Esophagus muscularis mucosa (tissue), 4 donors: ENCODE results near the gene ARHGEF7.

Experiments used
- EP300 ChIP-seq: sonication (generic); formaldehyde crosslinking; IDR thresholded peaks from one replicate; pipeline ENCODE4 v1.6.1; 2017; ENCODE audit warnings: antibody characterized with exemption
- POLR2A ChIP-seq: fragments of 450-650 bp; IDR thresholded peaks from one replicate; pipeline ENCODE4 v1.6.1; 2017; ENCODE audit warnings: antibody characterized with exemption, moderate library complexity, mild to moderate bottlenecking, low read depth
- POLR2AphosphoS5 ChIP-seq, 2 donors: sonication (generic); formaldehyde crosslinking; IDR thresholded peaks; one replicate each; pipeline ENCODE4 v1.6.1; 2017; ENCODE audit warnings: antibody characterized with exemption in 2 of 2
- TF ChIP-seq, protein P1 (sequence below), 3 experiments: fragments of 200-600 bp in 2 of 3; fragments of 450-650 bp in 1 of 3; sonication (generic) in 2 of 3; IDR thresholded peaks; one replicate each; pipeline ENCODE4 v1.5.1; 2017 to 2019; ENCODE audit warnings: antibody characterized with exemption in 3 of 3, mild to moderate bottlenecking in 2 of 3, moderate library complexity in 1 of 3

DNA sequence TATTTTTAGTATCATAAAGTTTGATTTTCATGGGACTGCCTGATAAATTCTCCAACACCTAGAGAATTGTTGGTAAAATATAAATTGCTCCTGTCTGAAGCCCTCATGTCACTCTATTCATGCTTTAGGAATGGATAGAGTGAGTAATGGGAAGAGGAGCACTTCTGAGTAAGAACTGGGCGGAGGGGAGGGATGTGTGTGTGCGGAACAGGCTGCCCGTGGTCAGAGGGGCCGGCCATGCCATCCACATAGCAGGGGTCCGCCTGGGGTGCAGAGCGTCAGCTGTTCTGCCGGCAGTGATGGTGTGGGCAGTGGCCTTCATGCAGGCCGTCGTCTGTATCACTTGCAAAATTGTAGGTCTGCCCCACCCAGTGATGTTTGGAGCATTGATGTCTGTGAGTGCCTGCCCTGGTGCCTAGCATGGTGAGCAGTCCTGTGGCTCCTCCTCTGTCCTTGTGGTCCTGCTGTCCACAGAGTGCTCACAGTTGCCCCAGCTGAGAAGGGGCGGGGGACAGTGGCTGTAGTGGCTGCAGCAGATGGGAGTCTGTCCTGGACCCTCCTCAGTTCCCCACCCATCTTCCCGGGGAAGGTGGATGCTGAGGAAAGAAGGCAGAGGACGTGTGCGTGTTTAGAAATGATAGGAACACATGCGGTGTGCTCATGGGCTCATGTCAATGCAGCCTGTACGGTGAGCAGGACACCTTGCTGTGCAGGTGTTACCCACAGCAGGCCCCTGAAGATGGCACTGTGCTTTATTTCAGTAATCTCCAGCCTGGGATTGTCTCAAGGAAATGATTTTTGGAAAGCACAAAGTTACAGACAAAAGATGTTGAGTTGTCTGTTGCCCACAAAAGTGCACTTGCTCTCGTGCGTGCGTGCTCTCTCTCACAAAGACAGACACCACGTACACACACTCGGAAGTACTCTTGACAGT is 155.9 kb downstream of the ARHGEF7 start:
- TF ChIP-seq, protein P1, sequence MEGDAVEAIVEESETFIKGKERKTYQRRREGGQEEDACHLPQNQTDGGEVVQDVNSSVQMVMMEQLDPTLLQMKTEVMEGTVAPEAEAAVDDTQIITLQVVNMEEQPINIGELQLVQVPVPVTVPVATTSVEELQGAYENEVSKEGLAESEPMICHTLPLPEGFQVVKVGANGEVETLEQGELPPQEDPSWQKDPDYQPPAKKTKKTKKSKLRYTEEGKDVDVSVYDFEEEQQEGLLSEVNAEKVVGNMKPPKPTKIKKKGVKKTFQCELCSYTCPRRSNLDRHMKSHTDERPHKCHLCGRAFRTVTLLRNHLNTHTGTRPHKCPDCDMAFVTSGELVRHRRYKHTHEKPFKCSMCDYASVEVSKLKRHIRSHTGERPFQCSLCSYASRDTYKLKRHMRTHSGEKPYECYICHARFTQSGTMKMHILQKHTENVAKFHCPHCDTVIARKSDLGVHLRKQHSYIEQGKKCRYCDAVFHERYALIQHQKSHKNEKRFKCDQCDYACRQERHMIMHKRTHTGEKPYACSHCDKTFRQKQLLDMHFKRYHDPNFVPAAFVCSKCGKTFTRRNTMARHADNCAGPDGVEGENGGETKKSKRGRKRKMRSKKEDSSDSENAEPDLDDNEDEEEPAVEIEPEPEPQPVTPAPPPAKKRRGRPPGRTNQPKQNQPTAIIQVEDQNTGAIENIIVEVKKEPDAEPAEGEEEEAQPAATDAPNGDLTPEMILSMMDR (IDR thresholded peaks at IDR 0.05): no peak
- TF ChIP-seq POLR2AphosphoS5 (IDR thresholded peaks at IDR 0.05) (no peak), POLR2A (no peak), EP300 (no peak)
